GM18909 (cell line): ENCODE measurements around the gene ELMO3.
A peak's percentile ranks its signal among the peaks of the same experiment; 100 is the strongest.

Source experiments
- ATAC-seq: cut with Tn5 transposase; IDR thresholded peaks from one replicate; pipeline ENCODE4 v1.9.1; 2021; ENCODE audit warnings: mild to moderate bottlenecking; ENCODE audit not compliant: unreplicated experiment, poor library complexity

Gene ELMO3

DNA sequence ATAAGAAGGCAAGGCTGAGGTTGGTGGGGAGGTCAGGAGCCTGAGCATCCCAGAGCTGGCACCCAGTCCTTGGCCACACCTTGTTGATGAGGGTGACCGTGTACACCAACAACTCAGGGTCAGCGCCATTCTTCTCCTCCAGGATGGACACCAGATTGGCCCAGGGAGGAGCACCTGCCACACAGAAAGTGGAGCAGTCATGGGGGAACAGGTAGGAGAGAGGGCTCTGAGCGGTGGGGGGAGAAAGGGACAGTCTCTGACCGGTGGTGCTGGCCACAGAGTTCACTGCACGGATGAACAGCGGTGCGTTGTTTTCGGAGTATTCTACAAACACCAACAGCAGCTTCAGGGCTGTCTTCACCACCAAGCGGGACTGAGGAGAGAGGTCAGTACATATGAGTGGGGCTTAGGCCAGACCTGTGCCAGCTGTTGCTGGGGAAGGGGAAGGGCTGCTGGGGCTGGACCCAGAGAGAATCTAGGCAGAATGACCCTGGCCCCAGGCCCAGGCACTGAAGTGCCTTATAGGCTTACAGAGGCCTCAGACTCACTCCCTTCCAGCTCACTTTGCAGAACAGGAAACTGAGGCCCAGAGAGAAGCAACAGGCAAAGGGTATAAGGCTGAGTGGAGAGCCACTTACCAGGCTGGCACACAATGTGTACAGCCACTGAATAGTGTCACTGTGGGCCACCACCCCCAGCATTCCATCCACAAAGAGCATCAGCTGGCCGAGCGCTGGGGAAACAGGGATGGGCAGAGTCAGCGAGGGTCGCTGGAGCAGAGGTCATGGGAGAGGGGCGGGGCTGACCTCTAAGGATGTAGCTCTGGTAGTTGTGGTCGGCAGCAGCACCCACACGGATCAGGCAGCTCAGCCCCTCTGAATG, 38.7 kb downstream of the ELMO3 start:
- no peak for ATAC-seq

DNA sequence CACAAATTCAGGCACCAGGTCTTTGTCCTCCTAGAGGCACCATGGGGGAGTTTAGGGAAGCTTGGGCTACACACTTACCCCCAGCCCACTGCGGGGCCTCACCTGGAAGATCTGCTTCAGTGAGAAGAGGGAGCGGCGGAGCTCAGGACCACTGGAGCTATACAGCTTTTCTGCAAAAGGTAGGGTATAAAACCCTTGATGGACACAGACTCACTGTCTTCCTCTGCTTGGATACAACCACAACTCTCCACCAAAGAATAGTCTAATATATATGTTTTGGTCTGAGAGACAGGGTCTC, 39.3 kb downstream of the ELMO3 start:
- ATAC-seq, result no peak

DNA sequence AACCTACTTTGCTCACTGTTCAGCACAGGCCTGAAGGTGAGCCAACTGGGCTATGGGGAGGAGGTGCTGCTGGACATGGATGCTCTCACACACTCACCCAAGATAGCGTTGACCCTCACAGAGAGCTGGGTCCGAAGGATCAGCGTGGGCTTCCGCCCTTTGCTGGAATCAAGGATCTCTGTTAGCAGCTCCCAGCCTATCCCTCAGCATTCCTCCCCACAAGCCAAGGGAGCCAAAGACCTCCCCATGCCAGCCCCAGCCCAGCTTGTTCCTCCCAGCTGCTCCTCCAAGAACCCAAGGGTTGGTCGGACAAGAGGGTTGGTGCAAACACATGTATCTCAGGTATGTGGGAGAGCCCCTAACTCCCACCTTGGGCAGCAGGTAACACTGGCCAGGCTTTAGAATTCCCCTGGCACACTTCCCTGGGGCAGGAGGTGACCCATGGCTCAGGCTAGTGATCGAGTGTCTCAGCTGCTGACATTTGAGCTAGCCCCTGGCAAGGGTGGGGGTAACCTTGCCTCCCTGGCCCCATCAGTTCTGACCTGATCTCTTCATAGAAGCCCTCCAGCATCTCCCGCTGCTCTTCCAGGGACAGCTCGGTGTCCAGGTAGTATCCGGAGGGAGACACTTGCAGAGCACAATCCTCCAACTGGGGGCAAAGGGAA, 40.0 kb downstream of the ELMO3 start:
- no peak for ATAC-seq

DNA sequence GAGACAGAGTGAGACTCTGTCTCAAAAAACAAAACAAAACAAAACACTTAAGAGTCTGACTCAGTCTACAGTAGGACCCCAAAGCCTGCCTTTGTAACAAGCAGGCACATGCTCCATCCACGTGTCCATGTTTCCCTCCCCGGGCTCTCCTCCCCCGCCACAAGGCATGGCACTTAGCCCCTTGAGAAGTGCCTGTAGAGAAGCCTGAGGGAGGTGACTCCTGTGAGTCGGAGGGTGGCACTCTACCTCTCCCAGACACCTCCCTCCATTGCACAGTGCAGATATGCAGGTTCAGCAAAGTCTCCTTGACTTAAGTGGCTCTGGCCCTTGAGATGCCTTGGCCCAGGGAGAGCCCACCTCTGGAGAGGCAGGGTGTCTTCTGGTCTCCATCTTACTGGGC, 41.6 kb downstream of the ELMO3 start:
- no peak for ATAC-seq

DNA sequence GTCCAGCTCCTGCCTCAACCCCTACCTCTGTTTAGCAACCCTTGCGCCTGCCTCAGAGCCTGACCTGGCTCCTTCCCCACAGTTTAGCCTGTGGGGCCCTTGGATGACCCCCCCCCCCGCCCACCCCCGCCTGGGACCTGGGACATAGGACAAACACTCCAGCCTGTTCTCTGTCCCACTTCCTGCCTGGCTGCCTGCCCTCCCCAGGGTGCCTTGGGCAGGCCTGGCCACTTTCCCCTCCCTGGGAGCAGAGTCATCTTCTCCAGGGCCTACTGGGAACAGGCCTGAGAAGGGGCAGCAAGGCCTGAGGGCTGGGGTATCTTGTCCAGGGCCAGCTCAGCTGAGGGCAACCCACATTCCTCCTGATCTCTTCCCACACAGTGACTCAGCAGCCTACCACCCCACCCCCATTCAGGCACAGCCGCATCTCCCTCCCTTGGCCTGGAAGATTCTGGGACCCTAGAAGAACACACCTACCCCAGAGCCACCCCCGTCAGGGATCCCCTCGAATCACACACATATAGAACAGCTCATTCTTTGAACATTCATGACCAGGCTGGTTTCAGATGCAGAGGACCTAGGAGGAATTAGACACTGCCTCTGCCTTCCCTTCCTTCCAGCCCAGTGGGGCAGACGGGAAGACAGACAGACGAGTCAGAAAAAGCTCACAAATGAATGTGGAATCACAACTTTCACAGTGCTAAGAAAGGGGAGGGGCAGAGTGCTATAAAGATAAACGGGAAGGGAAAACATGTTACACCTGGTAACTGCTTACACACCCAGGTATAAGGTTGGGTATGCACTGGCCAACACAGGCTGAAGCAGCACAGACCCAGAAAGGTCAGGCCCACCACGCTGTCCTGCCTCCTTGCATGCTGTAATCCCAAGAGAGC, 42.3 kb downstream of the ELMO3 start:
- no peak for ATAC-seq

DNA sequence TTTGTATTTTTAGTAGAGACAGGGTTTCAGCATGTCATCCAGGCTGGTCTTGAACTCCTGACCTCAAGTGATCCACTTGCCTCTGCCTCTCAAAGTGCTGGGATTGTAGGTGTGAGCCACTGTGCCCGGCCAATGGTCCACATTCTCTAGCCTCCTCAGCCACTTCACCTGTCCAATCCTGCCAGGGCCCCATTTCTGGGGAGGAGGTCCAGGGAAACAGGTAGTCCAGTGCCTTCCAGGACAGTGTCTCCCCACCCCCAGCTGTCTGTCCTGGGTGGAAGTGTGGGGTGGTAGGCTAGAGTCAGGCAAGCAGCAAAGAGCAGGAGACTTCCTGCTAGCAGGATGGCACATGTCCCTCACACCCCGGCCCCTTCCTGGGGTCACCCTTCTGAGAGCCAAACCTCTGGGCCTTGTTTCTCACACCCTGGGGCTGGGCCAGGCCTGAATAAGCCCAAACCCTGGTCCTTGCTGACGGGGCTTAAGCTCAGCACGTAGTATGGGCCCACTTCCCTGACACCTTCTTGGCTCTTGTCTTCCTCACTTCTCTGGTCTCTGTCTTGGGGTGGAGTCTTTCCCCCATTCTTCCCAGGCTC, 43.3 kb downstream of the ELMO3 start:
- ATAC-seq, result no peak

DNA sequence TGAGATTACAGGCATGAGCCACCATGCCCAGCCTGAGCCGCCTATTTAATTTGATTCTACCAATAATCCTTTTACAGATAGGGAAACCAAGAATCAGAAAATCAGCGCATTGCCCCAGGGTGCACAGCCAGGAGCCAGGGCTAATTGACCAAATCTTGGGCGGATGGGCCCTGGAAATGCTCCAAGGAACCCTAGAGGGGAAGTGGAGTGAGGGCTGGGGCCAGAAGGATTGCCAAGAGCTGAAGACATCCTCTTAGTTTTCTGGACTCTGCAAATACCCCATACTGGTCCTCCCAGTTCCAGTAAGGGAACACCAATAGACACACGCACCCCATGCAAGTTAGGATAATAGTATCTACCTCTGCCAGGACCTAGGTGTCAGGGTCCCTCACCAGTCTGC, 44.5 kb downstream of the ELMO3 start:
- ATAC-seq, result no peak

DNA sequence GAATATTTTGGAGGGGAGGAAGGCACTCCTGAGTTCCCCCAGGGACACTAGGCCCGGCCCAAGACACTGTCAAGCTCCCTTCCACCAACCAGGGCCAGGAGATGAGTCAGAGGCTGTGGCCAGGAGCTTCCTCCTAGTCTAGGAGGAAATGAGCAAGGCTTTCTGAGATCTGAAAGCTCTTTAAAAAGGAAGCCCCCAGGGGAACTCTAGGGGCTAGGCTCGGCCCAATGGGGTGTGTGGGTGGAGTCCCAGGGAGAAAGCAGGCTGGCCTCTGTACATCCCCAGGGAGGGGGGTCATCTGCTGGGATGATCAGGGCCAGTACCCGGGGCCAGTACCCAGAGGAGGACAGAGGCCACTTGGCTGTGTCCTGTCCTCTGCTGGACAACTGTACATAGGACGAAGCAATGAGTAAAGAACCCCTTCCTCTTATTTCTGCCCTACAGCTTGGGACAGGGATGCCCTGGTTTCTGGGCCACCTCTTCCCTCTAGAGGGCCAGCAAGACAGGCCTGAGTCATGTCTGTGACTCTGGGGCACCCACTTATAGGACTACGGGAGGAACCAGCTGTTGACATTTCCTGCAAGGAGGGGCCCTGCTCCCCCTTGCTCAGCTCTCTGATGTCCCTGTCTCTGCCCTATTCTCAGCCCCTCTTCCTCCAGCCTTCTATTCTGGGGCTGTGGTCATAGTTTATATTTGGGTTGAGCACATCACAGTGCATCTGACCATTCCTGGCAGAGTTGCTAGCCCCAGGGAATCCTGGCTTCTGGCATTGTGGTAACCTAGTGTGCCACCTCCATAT, 45.7 kb downstream of the ELMO3 start:
- ATAC-seq, result peak; percentile 54

DNA sequence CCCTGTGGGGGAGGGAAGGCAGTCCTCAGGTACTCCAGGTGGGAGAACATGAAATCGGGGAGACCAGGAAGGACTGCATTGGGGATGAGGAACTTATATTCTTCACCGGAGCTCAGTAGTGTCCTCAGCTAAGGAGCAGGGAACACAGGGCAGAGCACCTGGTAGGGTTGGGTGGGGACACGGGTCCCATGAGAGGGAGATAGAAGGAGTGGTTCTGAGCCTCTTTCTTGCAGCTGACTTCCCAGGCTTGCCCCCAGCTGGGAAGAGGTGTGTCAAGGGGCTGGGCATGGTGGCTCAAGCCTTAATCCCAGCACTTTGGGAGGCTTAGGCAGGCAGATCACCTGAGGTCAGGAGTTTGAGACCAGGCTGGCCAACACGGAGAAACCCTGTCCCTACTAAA, 46.3 kb downstream of the ELMO3 start:
- ATAC-seq, result no peak

DNA sequence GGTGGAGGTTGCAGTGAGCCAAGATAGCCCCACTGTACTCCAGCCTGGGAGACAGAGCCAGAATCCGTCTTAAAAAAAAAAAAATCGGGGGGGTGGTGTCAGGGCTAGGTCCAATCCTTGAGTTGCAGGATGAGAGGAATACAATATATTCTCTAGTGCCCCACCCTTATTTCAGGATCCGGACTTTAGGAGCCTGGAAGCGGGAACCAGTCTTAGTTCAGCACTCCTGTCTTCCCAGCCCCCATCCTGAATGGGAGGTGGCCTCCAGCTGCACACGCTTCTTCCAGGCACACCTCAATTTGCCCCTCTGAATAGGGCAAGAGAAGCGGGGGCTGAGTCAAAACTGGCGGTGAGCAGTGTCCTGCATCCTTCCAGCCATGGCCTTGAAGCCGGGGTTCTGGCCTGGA, 46.7 kb downstream of the ELMO3 start:
- no peak for ATAC-seq

DNA sequence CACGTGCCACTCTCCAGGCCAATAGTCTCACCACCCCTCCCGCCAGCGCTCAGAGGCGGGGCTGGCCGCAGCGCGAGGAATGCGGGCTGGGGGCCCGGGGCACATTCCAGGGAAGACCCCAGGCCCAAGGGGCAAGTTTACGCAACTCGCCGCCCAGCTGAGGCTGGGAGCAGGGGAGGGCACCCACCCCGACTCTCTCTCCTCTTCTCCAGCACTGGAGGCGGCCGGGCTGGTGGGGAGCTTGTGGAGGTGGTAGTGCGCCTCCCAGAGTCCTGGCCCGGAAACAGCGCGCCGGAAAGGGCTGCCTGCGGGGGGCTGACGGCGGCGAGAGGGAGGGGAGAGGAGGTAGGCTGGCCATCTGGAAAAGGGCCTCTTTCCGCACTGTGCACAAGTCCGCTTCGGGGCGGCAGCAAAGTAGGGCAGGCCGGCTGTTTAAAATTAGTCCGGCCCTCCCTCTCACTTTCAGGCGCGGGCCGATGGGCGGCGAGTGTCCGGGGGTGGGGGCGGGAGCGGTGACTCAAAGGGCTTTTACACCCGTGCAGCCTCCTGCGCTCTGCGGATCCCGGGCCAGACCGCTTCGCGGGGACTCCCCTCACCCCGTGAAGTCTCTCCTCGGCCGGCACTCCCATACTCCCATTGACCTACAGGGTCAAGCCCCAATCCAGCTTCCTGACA, 47.3 kb downstream of the ELMO3 start:
- peak; percentile 25 for ATAC-seq

DNA sequence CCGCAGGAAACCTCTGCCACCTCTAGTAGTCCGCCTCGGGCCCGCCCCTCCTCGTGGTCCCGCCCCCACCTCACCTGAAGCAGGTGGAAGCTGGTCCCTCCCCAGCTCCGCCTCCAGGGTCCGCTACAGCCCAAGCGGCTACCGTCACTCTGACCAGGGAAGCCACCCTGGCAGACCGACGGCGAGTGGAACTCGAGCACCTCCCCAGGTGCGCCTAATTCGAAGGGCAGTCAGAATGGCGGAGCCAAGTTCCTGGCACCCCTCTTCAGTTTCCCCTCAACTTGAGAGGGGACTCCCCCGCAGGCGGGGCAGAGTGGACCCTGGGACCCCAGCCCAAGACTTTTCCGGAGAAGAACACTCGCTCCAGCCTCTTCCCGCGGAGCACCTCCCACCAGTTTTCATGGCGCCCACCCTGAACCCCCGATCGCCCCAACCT, 47.8 kb downstream of the ELMO3 start:
- peak; percentile 2 for ATAC-seq

DNA sequence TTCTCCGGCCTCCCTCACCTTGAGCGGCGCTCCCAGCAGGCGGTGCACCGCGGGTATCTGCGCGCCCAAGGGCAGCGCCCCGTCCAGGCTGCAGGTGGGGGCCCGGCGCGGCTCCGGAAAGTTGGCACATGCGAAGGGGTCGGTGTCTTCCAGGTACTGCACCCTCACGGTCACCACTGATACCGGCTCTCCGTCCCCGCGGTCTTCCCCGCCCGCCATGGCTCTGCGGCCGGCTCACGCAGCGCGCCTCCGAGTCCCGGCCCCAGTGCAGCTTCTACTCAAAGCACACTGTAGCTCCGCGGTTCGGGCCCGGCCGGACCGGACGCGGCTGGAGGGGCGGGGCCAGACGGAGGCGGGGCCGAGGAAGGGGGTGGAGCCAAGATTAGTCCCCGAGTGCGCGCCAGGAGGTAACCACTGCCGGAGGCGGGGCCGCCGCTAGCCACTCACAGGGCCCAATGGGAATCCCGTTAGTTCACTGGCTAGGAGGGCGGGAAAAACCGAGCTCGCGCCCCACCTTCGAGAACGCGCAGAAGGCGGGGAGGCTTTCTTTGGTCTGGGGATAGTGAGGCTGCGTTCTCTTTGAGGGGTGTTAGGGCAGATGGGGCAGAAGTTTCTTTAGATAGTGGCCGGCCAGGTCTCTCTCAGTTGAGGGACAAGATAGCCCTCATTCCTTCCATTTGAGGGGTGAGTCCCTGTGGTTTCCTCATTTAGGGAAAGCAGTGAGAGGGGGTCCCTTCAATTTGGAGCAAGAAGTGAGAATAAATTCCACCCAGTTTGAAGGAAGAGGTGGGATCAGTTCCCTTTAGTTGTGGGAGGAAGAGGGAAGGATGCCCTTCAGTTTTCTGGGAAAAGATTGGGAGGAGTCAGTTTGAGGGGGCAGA, 48.5 kb downstream of the ELMO3 start, which contains the start of gene FHOD1:
FHOD1 (minus strand) TSS at position 290 of the 881 bp plus-strand sequence; CDS start at position 219, 71 bp downstream.
- ATAC-seq, result peak; percentile 60

DNA sequence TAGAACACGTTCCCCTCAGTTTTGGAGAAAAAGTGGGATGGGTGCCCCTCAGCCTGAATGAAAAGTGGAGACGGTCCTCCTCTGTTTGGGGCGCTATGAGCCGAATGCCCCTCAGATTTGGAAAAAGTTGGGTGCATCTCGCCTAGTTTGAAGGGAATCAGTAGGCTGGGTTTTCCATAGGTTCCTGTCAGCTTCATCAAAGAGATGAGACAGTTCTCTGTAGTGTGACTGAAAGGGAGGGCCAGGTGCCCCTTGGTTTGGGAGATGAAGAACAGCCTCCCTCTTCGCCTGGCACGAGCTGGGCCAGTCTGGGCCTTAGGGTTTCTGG, 49.1 kb downstream of the ELMO3 start:
- no peak for ATAC-seq

DNA sequence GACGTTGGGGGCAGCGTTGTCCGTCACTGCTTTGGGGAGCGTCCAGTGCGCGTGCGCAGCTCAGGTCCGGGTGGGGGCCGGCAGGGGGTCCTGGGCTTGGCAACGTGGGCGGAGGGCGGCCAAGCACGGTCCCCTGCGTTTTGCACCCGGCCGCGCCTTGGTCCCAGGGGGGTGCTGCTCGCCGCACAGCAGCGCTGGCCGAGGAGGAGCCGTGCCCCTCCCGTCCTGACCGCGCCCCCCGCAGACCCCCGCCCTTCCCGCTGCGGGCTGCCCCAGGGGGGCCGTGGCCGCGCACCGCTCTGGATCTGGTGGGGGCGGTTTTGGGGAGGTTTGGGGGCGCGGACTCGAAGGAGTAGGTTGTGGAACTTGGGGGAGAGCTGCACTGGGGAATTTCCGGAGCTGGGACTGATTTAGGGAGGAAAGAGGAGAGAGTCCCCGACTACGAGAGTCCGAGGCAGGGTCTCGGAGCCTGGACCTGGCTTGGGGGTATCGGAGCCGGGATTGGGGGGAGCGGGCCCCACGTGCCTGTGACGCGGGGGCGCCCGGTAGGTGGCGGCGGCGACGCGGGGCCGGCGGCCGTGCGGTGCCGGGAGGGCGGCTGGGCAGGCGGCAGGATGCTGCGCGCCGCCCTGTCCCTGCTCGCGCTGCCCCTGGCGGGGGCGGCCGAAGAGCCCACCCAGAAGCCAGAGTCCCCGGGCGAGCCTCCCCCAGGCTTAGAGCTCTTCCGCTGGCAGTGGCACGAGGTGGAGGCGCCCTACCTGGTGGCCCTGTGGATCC, 49.7 kb downstream of the ELMO3 start, which contains the start of gene SLC9A5:
SLC9A5 (plus strand) TSS at position 579 of the 777 bp plus-strand sequence; CDS start at position 615, 36 bp downstream.
- ATAC-seq, result no peak

DNA sequence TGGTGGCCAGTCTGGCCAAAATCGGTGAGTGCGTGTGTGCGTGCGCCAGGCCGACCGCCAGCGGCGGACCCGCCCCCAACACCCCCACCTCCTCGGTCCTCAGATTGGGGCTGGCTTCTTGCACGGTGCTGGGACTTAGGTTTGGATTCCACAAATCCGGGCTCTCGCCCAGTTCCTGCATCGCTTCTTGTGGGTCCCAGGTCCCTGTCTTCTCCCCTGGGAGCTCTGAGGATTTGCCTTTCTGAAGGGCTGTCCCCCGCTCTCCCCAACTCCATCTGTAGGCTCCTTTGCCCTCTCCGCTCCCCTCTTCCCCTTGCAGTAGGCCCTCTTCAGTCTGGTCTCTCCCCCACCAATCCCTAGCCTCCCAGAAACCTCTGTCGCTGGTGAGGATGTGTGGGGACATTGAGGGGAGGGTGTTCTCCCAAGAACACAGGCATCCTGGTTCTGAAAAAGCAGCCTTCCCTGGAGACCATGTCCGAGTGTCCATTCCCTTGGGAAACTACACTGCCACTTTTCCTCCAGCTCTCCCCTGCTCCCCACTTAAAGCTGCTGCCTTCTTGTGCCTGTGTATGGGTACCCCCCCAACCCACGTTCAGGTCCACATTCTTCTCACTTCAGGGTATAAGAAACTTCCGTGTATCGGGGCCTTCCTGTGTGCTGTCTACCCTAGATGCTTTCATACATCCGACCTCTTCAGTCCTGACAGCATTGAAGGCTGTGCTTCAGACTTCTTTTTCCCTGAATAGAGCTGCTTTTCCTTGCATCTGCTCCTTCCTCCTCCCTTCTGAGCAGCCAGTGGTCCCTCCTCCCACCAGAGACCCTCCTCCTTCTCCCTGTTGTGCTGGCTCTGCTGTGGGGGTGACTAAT, 50.5 kb downstream of the ELMO3 start:
- ATAC-seq, result no peak

DNA sequence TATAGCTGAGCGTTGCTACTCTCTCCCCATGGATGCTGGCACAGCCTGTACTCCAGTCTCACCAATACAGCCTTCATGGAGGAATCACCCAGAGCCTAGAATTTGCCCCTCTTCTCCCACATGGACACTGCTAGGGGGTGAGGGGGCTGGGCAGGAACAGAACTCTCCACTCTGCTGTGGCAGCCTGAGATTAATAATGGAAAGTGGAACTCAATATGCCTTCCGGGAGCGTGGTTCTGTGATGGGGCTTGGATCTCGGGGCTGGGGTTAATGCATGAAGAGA, 51.1 kb downstream of the ELMO3 start:
- no peak for ATAC-seq
